PFSK-1 (cell line): Measurements from ENCODE around the gene SERINC5.

Source experiments
- POLR2AphosphoS5 ChIP-seq: IDR thresholded peaks from 2 replicates; pipeline ENCODE4 v1.6.1; 2012; ENCODE audit warnings: low read depth, mild to moderate bottlenecking, control low read depth, low read length, moderate library complexity
- TAF1 ChIP-seq: IDR thresholded peaks from 2 replicates; pipeline ENCODE4 v1.6.1; 2012; ENCODE audit warnings: low read length, control low read depth, borderline replicate concordance; ENCODE audit not compliant: insufficient read depth
- TF ChIP-seq, protein P1 (sequence below), 2 experiments: IDR thresholded peaks; 2 replicates each; pipeline versions ENCODE4 v1.6.1 to v1.8.0; 2011 to 2012; ENCODE audit warnings: low read depth in 2 of 2, low read length in 2 of 2, control low read depth in 1 of 2, inconsistent platforms in 1 of 2, mild to moderate bottlenecking in 1 of 2, moderate library complexity in 1 of 2; ENCODE audit not compliant: insufficient read depth in 1 of 2

GRCh38 chr5:80255431-80255810, 427 bp downstream of the SERINC5 start:
- TF ChIP-seq TAF1 = no peak
- TF ChIP-seq POLR2AphosphoS5 = no peak
- TF ChIP-seq, protein P1, sequence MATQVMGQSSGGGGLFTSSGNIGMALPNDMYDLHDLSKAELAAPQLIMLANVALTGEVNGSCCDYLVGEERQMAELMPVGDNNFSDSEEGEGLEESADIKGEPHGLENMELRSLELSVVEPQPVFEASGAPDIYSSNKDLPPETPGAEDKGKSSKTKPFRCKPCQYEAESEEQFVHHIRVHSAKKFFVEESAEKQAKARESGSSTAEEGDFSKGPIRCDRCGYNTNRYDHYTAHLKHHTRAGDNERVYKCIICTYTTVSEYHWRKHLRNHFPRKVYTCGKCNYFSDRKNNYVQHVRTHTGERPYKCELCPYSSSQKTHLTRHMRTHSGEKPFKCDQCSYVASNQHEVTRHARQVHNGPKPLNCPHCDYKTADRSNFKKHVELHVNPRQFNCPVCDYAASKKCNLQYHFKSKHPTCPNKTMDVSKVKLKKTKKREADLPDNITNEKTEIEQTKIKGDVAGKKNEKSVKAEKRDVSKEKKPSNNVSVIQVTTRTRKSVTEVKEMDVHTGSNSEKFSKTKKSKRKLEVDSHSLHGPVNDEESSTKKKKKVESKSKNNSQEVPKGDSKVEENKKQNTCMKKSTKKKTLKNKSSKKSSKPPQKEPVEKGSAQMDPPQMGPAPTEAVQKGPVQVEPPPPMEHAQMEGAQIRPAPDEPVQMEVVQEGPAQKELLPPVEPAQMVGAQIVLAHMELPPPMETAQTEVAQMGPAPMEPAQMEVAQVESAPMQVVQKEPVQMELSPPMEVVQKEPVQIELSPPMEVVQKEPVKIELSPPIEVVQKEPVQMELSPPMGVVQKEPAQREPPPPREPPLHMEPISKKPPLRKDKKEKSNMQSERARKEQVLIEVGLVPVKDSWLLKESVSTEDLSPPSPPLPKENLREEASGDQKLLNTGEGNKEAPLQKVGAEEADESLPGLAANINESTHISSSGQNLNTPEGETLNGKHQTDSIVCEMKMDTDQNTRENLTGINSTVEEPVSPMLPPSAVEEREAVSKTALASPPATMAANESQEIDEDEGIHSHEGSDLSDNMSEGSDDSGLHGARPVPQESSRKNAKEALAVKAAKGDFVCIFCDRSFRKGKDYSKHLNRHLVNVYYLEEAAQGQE (IDR thresholded peaks at IDR 0.05; ENCODE audit: insufficient read depth in 1 of 2, low read depth in 2 of 2, low read length in 2 of 2) = no peak
